Neural progenitor cell (in vitro differentiated cells): ENCODE data around the gene PPL. TPM values are rescaled to one million over a fixed set of nuclear protein-coding genes. Genes with fewer than 3 reads are reported as not detected.

Source experiments
- DNase-seq: peaks from one replicate; pipeline ENCODE4 v3.0.0-alpha.2; 2016; ENCODE audit warnings: low spot score
- H2AFZ ChIP-seq: fragments of 200-600 bp; sonication (generic); replicated peaks from 2 replicates; pipeline ENCODE4 v1.6.1; 2016; ENCODE audit warnings: antibody characterized with exemption
- H3F3A ChIP-seq: fragments of 200-600 bp; sonication (generic); 2 replicates; pipeline ENCODE4 v1.6.1; 2016; ENCODE audit warnings: antibody characterized with exemption, low read depth
- H3K27ac ChIP-seq: fragments of 200-600 bp; sonication (generic); 2 replicates; pipeline ENCODE4 v1.5.1; 2016; ENCODE audit warnings: mild to moderate bottlenecking
- H3K27me3 ChIP-seq: fragments of 200-600 bp; sonication (generic); 2 replicates; pipeline ENCODE4 v1.6.1; 2016; ENCODE audit warnings: mild to moderate bottlenecking, moderate library complexity
- H3K36me3 ChIP-seq: fragments of 200-600 bp; sonication (generic); 2 replicates; pipeline ENCODE4 v1.5.1; 2016
- H3K4me1 ChIP-seq: fragments of 200-600 bp; sonication (generic); 2 replicates; pipeline ENCODE4 v1.6.1; 2016; ENCODE audit warnings: mixed run types
- H3K4me2 ChIP-seq: fragments of 200-600 bp; sonication (generic); 2 replicates; pipeline ENCODE4 v1.6.1; 2016
- H3K4me3 ChIP-seq: fragments of 200-600 bp; sonication (generic); 2 replicates; pipeline ENCODE4 v1.5.1; 2016
- H3K79me2 ChIP-seq: fragments of 200-600 bp; sonication (generic); 2 replicates; pipeline ENCODE4 v1.6.1; 2016; ENCODE audit warnings: low read depth
- H3K9ac ChIP-seq: fragments of 200-600 bp; sonication (generic); 2 replicates; pipeline ENCODE4 v1.6.1; 2016
- H3K9me3 ChIP-seq: fragments of 200-600 bp; sonication (generic); 2 replicates; pipeline ENCODE4 v1.5.1; 2016; ENCODE audit warnings: low read depth
- H4K20me1 ChIP-seq: fragments of 200-600 bp; sonication (generic); 2 replicates; pipeline ENCODE4 v1.6.1; 2016; ENCODE audit warnings: low read depth
- H3K27ac Mint-ChIP-seq: 3 replicates; pipeline ENCODE4 v1.8.0; 2021; ENCODE audit warnings: mixed read lengths
- H3K27me3 Mint-ChIP-seq: 2 replicates; pipeline ENCODE4 v1.8.0; 2022; ENCODE audit warnings: low read depth, mild to moderate bottlenecking, inconsistent platforms, moderate library complexity, mixed read lengths; ENCODE audit not compliant: insufficient read depth
- H3K36me3 Mint-ChIP-seq: 3 replicates; pipeline ENCODE4 v1.8.0; 2021; ENCODE audit warnings: mixed read lengths
- H3K4me1 Mint-ChIP-seq: 3 replicates; pipeline ENCODE4 v1.8.0; 2021; ENCODE audit warnings: mixed read lengths
- H3K4me3 Mint-ChIP-seq: 3 replicates; pipeline ENCODE4 v1.8.0; 2021; ENCODE audit warnings: mild to moderate bottlenecking, moderate library complexity, mixed read lengths
- H3K9me3 Mint-ChIP-seq: 3 replicates; pipeline ENCODE4 v1.8.0; 2020; ENCODE audit warnings: mixed read lengths
- EZH2 ChIP-seq: fragments of 200-600 bp; sonication (generic); IDR thresholded peaks from 2 replicates; pipeline ENCODE4 v1.6.1; 2017; ENCODE audit warnings: antibody characterized with exemption, mild to moderate bottlenecking, moderate library complexity
- EZH2phosphoT487 ChIP-seq: fragments of 200-600 bp; sonication (generic); IDR thresholded peaks from 2 replicates; pipeline ENCODE4 v1.6.1; 2017; ENCODE audit warnings: antibody characterized with exemption
- total RNA-seq: library from RNA; depleted of rRNA; stranded (reverse); fragments of >200 nt; gene quantifications from 2 replicates; pipeline ENCODE4 v1.2.3, GENCODE V29; 2015; ENCODE audit warnings: low replicate concordance
- TF ChIP-seq, protein P1 (sequence below): fragments of 200-600 bp; sonication (generic); IDR thresholded peaks from 2 replicates; pipeline ENCODE4 v1.5.1; 2017; ENCODE audit warnings: antibody characterized with exemption, mild to moderate bottlenecking

Gene PPL
- total RNA-seq, 1 donor from 2014 or later: 1.0 TPM

DNA sequence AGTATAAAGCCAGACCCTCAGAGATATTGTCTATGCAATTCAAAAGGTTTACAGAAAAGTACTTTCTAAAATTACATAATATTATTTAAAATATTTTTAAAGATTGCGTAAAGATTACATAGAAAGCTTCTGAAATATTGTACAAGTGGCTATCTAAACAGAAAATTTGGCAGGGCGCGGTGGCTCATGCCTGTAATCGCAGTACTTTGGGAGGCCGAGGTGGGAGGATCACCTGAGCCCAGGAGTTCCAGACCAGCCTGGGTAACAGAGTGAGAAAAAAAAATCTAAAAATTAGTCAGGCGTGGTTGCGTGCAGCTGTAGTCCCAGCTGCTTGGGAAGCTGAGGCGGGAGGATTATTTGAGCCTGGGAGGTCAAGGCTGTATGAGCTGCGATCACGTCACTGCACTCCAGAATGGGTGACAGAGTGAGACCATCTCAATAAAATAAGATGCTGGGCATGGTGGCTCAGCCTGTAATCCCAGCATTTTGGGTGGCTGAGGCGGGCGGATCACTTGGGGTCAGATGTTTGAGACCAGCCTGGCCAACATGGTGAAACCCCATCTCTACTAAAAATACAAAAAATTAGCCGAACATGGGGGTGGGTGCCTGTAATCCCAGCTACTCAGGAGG, 71.6 kb downstream of the PPL start:
- Histone ChIP-seq H3K79me2 (peaks cover 71% of the 10 kb centered on the region), H3K4me1 (no peaks in the 10 kb centered on the region), H2AFZ (no peak overlapping the region), H3K27me3 (no peaks in the 10 kb centered on the region), H3K9ac (no peak overlapping the region), H3K9me3 (no peaks in the 10 kb centered on the region), H3K36me3 (no peaks in the 10 kb centered on the region), H3F3A (no peaks in the 10 kb centered on the region), H3K4me2 (no peak overlapping the region), H3K4me3 (no peak overlapping the region), H4K20me1 (peaks cover 68% of the 10 kb centered on the region), H3K27ac (no peak overlapping the region)
- Mint-ChIP-seq H3K4me1 (no peaks in the 10 kb centered on the region), H3K27ac (no peak overlapping the region), H3K27me3 (peaks cover 5% of the 10 kb centered on the region), H3K4me3 (no peak overlapping the region), H3K36me3 (peaks cover 9% of the 10 kb centered on the region), H3K9me3 (no peaks in the 10 kb centered on the region)
- DNase-seq: no peak
- TF ChIP-seq EZH2phosphoT487: no peak
- TF ChIP-seq EZH2: no peak
- TF ChIP-seq, protein P1, sequence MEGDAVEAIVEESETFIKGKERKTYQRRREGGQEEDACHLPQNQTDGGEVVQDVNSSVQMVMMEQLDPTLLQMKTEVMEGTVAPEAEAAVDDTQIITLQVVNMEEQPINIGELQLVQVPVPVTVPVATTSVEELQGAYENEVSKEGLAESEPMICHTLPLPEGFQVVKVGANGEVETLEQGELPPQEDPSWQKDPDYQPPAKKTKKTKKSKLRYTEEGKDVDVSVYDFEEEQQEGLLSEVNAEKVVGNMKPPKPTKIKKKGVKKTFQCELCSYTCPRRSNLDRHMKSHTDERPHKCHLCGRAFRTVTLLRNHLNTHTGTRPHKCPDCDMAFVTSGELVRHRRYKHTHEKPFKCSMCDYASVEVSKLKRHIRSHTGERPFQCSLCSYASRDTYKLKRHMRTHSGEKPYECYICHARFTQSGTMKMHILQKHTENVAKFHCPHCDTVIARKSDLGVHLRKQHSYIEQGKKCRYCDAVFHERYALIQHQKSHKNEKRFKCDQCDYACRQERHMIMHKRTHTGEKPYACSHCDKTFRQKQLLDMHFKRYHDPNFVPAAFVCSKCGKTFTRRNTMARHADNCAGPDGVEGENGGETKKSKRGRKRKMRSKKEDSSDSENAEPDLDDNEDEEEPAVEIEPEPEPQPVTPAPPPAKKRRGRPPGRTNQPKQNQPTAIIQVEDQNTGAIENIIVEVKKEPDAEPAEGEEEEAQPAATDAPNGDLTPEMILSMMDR: no peak

DNA sequence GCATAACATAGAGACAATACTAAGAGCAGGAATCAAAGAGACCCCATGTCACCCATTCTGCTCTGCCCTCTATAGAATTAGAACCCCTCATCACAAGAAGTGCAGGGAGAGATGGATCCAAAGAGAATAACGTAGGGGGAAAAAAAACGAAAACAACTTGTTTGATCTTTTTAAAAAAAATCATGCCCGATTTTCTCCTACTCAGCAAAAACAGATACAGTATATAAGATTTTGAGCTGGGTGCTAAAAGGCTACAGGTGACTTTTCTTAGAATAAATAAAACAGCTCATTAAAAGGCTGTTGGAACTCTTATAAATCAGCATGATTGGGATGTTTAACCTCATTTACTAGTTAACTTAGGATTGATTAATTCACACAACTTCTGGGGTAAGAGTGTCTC, 72.2 kb downstream of the PPL start:
- Mint-ChIP-seq H3K4me3 (no peak overlapping the region), H3K27me3 (peaks cover 5% of the 10 kb centered on the region), H3K27ac (no peak overlapping the region), H3K36me3 (peaks cover 13% of the 10 kb centered on the region), H3K4me1 (no peaks in the 10 kb centered on the region), H3K9me3 (no peaks in the 10 kb centered on the region)
- Histone ChIP-seq H3K27ac (no peak overlapping the region), H3K9ac (peak overlapping the region; percentile 49), H3K36me3 (no peaks in the 10 kb centered on the region), H3K27me3 (no peaks in the 10 kb centered on the region), H3K4me1 (no peaks in the 10 kb centered on the region), H3K4me3 (no peak overlapping the region), H2AFZ (no peak overlapping the region), H3K9me3 (no peaks in the 10 kb centered on the region), H3F3A (no peaks in the 10 kb centered on the region), H3K4me2 (no peak overlapping the region), H4K20me1 (peaks cover 68% of the 10 kb centered on the region), H3K79me2 (peaks cover 71% of the 10 kb centered on the region)
- no peak for DNase-seq
- TF ChIP-seq EZH2 (no peak), EZH2phosphoT487 (no peak)
- TF ChIP-seq, protein P1: no peak

DNA sequence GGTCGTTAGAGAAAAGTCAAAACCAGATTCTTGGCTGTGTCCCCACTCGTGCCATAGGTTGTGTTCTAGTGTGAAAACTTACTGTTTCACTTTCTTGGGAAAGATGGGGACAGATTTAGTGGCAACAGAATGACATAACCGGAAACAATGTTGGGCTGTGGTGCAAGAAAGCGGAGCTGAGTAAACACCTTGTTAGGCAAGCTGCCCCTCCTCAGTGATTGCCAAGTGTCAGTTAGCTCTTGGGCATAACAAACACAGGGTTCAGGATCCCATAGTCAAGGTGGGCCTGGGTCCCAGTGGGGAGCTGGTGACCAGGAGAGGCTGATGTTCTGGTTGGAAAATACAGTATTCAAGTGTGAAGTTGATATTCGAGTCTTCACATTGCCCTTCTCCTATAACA, 74.3 kb downstream of the PPL start:
- no peaks in the 10 kb centered on the region for H3F3A ChIP-seq

More for the DNA sequence above, 74.3 kb downstream of the PPL start:
- Mint-ChIP-seq H3K27ac (no peak overlapping the region), H3K9me3 (no peaks in the 10 kb centered on the region), H3K4me1 (no peaks in the 10 kb centered on the region), H3K4me3 (no peak overlapping the region), H3K27me3 (peaks cover 3% of the 10 kb centered on the region), H3K36me3 (peaks cover 26% of the 10 kb centered on the region)
- no peaks in the 10 kb centered on the region for H3K9me3 ChIP-seq
- peaks cover 56% of the 10 kb centered on the region for H3K79me2 ChIP-seq
- DNase-seq: no peak
- H3K36me3 ChIP-seq: no peaks in the 10 kb centered on the region
- H3K4me2 ChIP-seq: no peak overlapping the region
- no peaks in the 10 kb centered on the region for H3K27me3 ChIP-seq
- no peak overlapping the region for H3K9ac ChIP-seq
- no peak overlapping the region for H3K27ac ChIP-seq
- TF ChIP-seq EZH2 (no peak), EZH2phosphoT487 (no peak)
- TF ChIP-seq, protein P1: no peak
- no peak overlapping the region for H3K4me3 ChIP-seq
- no peak overlapping the region for H2AFZ ChIP-seq
- H3K4me1 ChIP-seq: no peaks in the 10 kb centered on the region
- peaks cover 56% of the 10 kb centered on the region for H4K20me1 ChIP-seq
